GM23248 (cell line): Measurements from ENCODE around the gene TNP1. TPM values are rescaled to one million over a fixed set of nuclear protein-coding genes. Genes with fewer than 3 reads are reported as not detected.

Experiments used
- DNase-seq: peaks from one replicate; pipeline ENCODE4 v3.0.0-alpha.2; 2015
- H2AFZ ChIP-seq: fragments of 200-600 bp; sonication (generic); 2 replicates; pipeline ENCODE4 v1.6.1; 2016; ENCODE audit warnings: antibody characterized with exemption
- H3F3A ChIP-seq: fragments of 200-600 bp; sonication (generic); 2 replicates; pipeline ENCODE4 v1.6.1; 2016; ENCODE audit warnings: mild to moderate bottlenecking, antibody characterized with exemption, mixed run types; ENCODE audit not compliant: insufficient read depth
- H3K27ac ChIP-seq: fragments of 200-600 bp; sonication (generic); 2 replicates; pipeline ENCODE4 v1.5.1; 2016; ENCODE audit warnings: mild to moderate bottlenecking
- H3K27me3 ChIP-seq: fragments of 200-600 bp; sonication (generic); replicated peaks from 2 replicates; pipeline ENCODE4 v1.6.1; 2016; ENCODE audit warnings: mild to moderate bottlenecking; ENCODE audit not compliant: insufficient read depth
- H3K36me3 ChIP-seq: fragments of 200-600 bp; sonication (generic); 2 replicates; pipeline ENCODE4 v1.6.1; 2016; ENCODE audit warnings: low read depth, mild to moderate bottlenecking
- H3K4me1 ChIP-seq: fragments of 200-600 bp; sonication (generic); 2 replicates; pipeline ENCODE4 v1.6.1; 2016; ENCODE audit warnings: mild to moderate bottlenecking; ENCODE audit not compliant: insufficient read depth
- H3K4me2 ChIP-seq: fragments of 200-600 bp; sonication (generic); one replicate; pipeline ENCODE4 v1.6.1; 2016; ENCODE audit warnings: mild to moderate bottlenecking; ENCODE audit not compliant: unreplicated experiment
- H3K4me3 ChIP-seq: fragments of 200-600 bp; sonication (generic); 2 replicates; pipeline ENCODE4 v1.5.1; 2016; ENCODE audit warnings: mild to moderate bottlenecking
- H3K79me2 ChIP-seq: fragments of 200-600 bp; sonication (generic); 2 replicates; pipeline ENCODE4 v1.6.1; 2016; ENCODE audit warnings: mild to moderate bottlenecking; ENCODE audit not compliant: insufficient read depth
- H3K9ac ChIP-seq: fragments of 200-600 bp; sonication (generic); 2 replicates; pipeline ENCODE4 v1.6.1; 2016; ENCODE audit warnings: mild to moderate bottlenecking
- H3K9me2 ChIP-seq: fragments of 200-600 bp; sonication (generic); 2 replicates; pipeline ENCODE4 v1.6.1; 2016; ENCODE audit warnings: mixed run types, mild to moderate bottlenecking, moderate library complexity; ENCODE audit not compliant: insufficient read depth
- H3K9me3 ChIP-seq: fragments of 200-600 bp; sonication (generic); one replicate; pipeline ENCODE4 v1.6.1; 2017; ENCODE audit warnings: low read depth
- H4K20me1 ChIP-seq: fragments of 200-600 bp; sonication (generic); 2 replicates; pipeline ENCODE4 v1.6.0; 2016; ENCODE audit not compliant: insufficient read depth
- EZH2 ChIP-seq: fragments of 200-600 bp; sonication (generic); IDR thresholded peaks from 2 replicates; pipeline ENCODE4 v1.6.1; 2018; ENCODE audit warnings: antibody characterized with exemption, mild to moderate bottlenecking; ENCODE audit not compliant: insufficient read depth, poor library complexity, severe bottlenecking
- EZH2phosphoT487 ChIP-seq: fragments of 200-600 bp; sonication (generic); IDR thresholded peaks from 2 replicates; pipeline ENCODE4 v1.6.1; 2018; ENCODE audit warnings: antibody characterized with exemption, moderate library complexity, mild to moderate bottlenecking, low read depth; ENCODE audit not compliant: insufficient read depth
- WGBS, 2 experiments: methylation state at CpG; one replicate each; pipeline ENCODE4 v1.1.6; 2015 to 2017; ENCODE audit warnings: low lambda C conversion rate in 2 of 2, low coverage in 1 of 2; ENCODE audit errors: missing lambda C conversion rate in 2 of 2; 5-methylcytosine and 5-hydroxymethylcytosine counted together
- in situ Hi-C: fragments of 300-500 bp; cut with MboI; formaldehyde crosslinking; loops from 2 replicates; pipeline ENCODE4 v1.15.0; 2020
- polyA plus RNA-seq: library from polyadenylated mRNA; unstranded; fragments of >200 nt; fragmentation: Nextera tagmentation; extraction: Ambion mirVana; gene quantifications from 2 replicates; pipeline ENCODE4 v1.2.1, GENCODE V29; 2016
- total RNA-seq: library from RNA; depleted of rRNA; stranded (reverse); fragments of >200 nt; shearing (Covaris generic); gene quantifications from 2 replicates; pipeline ENCODE4 v1.2.3, GENCODE V29; 2014

Gene TNP1
- total and polyA plus RNA-seq, 2 experiments from 2014 or later, result not detected

- TF ChIP-seq EZH2, result no peak
- TF ChIP-seq EZH2phosphoT487, result no peak
- Histone ChIP-seq H3F3A (no peaks in the 10 kb centered on the region), H3K4me3 (no peak overlapping the region), H3K36me3 (no peaks in the 10 kb centered on the region), H3K9me2 (no peaks in the 10 kb centered on the region), H2AFZ (no peak overlapping the region), H3K9me3 (no peaks in the 10 kb centered on the region), H3K27me3 (no peaks in the 10 kb centered on the region; the same call in 1 of the 2 replicates), H3K9ac (no peak overlapping the region), H3K79me2 (no peaks in the 10 kb centered on the region), H3K4me1 (no peaks in the 10 kb centered on the region), H3K27ac (no peak overlapping the region), H4K20me1 (no peaks in the 10 kb centered on the region), H3K4me2 (no peak overlapping the region)
- no peak for DNase-seq
- in situ Hi-C loops, result no loop called here
- 64 to 87% methylated on average over 3 to 32 of the region's 32 CpGs for WGBS, 2 experiments
These were observed 25.3 kb upstream of the TNP1 start for GRCh38 chr2:216885117-216885553.

DNA sequence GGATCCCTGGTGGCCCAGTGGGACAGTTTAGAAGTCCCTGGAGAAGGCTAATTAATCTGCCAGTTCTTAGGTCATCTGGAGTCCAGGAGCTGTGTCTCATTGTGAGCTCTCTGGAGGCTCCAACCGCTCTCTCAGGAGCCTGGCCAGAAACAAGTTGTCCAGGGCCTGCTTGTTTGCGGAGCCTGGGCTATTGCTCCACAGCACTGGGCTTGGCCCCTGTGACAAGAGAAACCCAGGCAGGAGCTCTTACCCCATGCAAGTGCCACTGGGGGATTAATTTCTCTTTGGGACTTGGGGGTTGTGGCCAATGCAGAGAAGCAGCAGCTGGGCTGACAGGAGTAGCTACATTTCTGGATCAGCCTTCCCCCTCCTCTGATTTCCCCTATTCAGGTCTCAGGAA, 24.5 kb upstream of the TNP1 start:
- H3K9me3 ChIP-seq, result no peaks in the 10 kb centered on the region
- no peaks in the 10 kb centered on the region for H3F3A ChIP-seq
- H3K36me3 ChIP-seq, result no peaks in the 10 kb centered on the region
- WGBS, 2 experiments, result 68 to 75% methylated on average over 2 of the region's 2 CpGs
- H2AFZ ChIP-seq, result no peak overlapping the region
- no peak for DNase-seq
- no peaks in the 10 kb centered on the region for H3K79me2 ChIP-seq
- TF ChIP-seq EZH2 (no peak), EZH2phosphoT487 (no peak)
- no peaks in the 10 kb centered on the region for H3K4me1 ChIP-seq
- H3K9ac ChIP-seq, result no peak overlapping the region
- H3K4me3 ChIP-seq, result no peak overlapping the region
- no peak overlapping the region for H3K4me2 ChIP-seq
- H3K27me3 ChIP-seq, result no peaks in the 10 kb centered on the region; the same call in 1 of the 2 replicates
- H3K9me2 ChIP-seq, result no peaks in the 10 kb centered on the region
- in situ Hi-C loops, result no loop called here
- H3K27ac ChIP-seq, result no peak overlapping the region
- no peaks in the 10 kb centered on the region for H4K20me1 ChIP-seq

GRCh38 chr2:216882876-216883275, 23.0 kb upstream of the TNP1 start:
- Histone ChIP-seq H3K79me2 (no peaks in the 10 kb centered on the region), H3K27me3 (no peaks in the 10 kb centered on the region; the same call in 1 of the 2 replicates), H3K4me3 (no peak overlapping the region), H3K4me2 (no peak overlapping the region), H3K9me2 (no peaks in the 10 kb centered on the region), H3K36me3 (no peaks in the 10 kb centered on the region), H3K27ac (no peak overlapping the region), H3K9ac (no peak overlapping the region), H3K9me3 (no peaks in the 10 kb centered on the region), H4K20me1 (no peaks in the 10 kb centered on the region), H3F3A (no peaks in the 10 kb centered on the region), H3K4me1 (no peaks in the 10 kb centered on the region), H2AFZ (no peak overlapping the region)
- TF ChIP-seq EZH2phosphoT487 (no peak), EZH2 (no peak)
- DNase-seq, result no peak
- WGBS, 2 experiments, result 90 to 97% methylated on average over 6 of the region's 6 CpGs
- in situ Hi-C loops, result no loop called here

GRCh38 chr2:216881411-216881810, 21.5 kb upstream of the TNP1 start:
- in situ Hi-C loops, result no loop called here
- H3K4me3 ChIP-seq, result no peak overlapping the region
- no peaks in the 10 kb centered on the region for H3K79me2 ChIP-seq
- no peaks in the 10 kb centered on the region for H4K20me1 ChIP-seq
- TF ChIP-seq EZH2phosphoT487 (no peak), EZH2 (no peak)
- no peak for DNase-seq
- no peak overlapping the region for H2AFZ ChIP-seq
- no peaks in the 10 kb centered on the region for H3K9me2 ChIP-seq
- H3K27ac ChIP-seq, result no peak overlapping the region
- no peak overlapping the region for H3K9ac ChIP-seq
- H3K4me1 ChIP-seq, result no peaks in the 10 kb centered on the region
- no peaks in the 10 kb centered on the region for H3F3A ChIP-seq
- no peaks in the 10 kb centered on the region for H3K27me3 ChIP-seq
- H3K4me2 ChIP-seq, result no peak overlapping the region
- H3K9me3 ChIP-seq, result no peaks in the 10 kb centered on the region
- H3K36me3 ChIP-seq, result no peaks in the 10 kb centered on the region
- 80 to 83% methylated on average over 4 of the region's 4 CpGs for WGBS, 2 experiments

DNA sequence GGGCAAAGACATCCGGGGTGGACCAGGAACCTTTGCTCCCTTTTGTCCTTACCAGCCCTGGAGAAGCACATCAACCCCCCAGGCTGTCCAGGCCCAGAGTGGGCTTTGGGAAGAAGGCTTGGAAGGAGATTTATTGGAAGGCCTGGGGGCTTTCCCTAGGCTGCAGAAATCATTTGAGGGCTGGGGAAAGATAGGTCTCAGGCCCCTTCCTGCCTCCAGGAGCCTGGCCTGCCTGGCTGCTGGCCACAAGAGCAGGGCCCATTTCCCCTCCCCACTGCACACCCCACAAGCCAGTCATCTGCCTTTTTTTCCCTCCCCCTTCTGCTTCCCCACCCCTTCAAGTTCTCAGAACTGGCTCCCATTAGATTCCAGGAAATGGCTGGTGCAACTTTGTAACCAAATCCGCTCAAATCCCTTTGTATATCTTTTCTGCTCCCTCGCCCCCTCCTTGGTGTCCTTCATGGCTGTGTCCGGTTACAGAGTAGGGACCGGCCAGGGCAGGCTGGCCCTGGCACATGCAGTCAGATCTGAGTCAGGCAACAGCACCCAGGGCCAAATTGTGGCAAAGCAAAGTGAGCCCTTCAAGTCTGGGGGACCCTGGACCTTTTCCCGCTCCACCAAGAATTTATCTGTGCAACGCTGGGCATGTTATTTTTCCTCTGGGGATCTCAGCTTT, 20.8 kb upstream of the TNP1 start:
- H2AFZ ChIP-seq, result no peak overlapping the region
- in situ Hi-C loops, result no loop called here
- no peaks in the 10 kb centered on the region for H3K9me3 ChIP-seq
- H3K4me2 ChIP-seq, result no peak overlapping the region
- no peaks in the 10 kb centered on the region for H3K79me2 ChIP-seq
- no peak overlapping the region for H3K9ac ChIP-seq
- no peaks in the 10 kb centered on the region for H4K20me1 ChIP-seq
- H3K4me3 ChIP-seq, result no peak overlapping the region
- no peaks in the 10 kb centered on the region for H3F3A ChIP-seq
- TF ChIP-seq EZH2, result no peak
- no peak for TF ChIP-seq EZH2phosphoT487
- no peaks in the 10 kb centered on the region for H3K27me3 ChIP-seq
- WGBS, 2 experiments, result 70 to 73% methylated on average over 7 of the region's 7 CpGs
- H3K4me1 ChIP-seq, result no peaks in the 10 kb centered on the region
- DNase-seq, result no peak
- no peak overlapping the region for H3K27ac ChIP-seq
- H3K36me3 ChIP-seq, result no peaks in the 10 kb centered on the region
- H3K9me2 ChIP-seq, result no peaks in the 10 kb centered on the region
